ENCODE measurements around the gene PLCD3. TPM values are rescaled to one million over a fixed set of nuclear protein-coding genes. Genes with fewer than 3 reads are reported as not detected.

The PLCD3 gene
- total RNA-seq, 1 donor from 2014 or later: 6.2 TPM

DNA sequence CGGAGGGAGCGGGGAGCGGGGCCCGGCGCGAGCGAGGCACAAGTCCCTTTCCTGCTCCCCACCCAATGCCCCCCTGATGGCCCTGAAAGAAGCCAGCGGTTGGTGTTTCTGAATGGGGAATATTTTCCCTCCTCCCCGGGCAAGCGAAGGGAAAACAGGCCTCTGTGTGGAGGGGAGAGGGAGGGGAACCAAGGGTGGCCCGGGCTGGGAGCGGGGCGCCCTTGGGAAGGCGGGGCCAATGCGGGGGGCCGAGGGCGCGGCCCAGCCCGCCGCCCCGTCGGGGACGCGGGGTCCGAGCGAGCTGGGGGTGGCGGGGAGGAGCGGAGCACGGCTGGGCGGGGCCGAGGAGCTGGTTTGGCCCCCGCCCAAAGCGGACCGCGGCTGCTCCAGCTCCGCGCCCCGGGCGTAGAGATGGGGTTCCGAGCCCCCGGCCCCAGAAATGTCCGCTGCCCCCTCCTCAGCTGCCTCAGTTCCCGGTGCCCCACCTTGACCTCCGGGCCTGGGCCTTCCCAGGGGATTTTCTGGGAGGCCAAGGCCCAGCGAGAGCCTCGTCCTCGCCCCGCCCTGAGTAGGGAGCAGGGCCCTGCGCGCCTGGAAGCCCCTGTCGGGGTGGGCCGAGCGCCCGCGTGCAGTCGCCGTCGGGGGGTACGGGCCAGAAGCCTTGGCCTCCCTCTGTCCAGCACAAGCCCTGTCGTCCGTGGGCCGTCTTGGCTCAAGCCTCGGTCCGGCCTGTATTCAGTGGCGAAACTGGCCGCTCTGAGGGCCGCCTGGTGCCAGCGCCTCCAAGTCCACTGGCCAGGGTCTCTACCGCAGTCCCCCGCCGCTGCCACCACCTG, 12.1 kb upstream of the PLCD3 start:
- peaks cover 6% of the 10 kb centered on the region for H3K27me3 Mint-ChIP-seq (ENCODE audit: unreplicated experiment)
- H3K4me3 Mint-ChIP-seq (ENCODE audit: unreplicated experiment): no peak overlapping the region
- TF ChIP-seq, protein P1, sequence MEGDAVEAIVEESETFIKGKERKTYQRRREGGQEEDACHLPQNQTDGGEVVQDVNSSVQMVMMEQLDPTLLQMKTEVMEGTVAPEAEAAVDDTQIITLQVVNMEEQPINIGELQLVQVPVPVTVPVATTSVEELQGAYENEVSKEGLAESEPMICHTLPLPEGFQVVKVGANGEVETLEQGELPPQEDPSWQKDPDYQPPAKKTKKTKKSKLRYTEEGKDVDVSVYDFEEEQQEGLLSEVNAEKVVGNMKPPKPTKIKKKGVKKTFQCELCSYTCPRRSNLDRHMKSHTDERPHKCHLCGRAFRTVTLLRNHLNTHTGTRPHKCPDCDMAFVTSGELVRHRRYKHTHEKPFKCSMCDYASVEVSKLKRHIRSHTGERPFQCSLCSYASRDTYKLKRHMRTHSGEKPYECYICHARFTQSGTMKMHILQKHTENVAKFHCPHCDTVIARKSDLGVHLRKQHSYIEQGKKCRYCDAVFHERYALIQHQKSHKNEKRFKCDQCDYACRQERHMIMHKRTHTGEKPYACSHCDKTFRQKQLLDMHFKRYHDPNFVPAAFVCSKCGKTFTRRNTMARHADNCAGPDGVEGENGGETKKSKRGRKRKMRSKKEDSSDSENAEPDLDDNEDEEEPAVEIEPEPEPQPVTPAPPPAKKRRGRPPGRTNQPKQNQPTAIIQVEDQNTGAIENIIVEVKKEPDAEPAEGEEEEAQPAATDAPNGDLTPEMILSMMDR (IDR thresholded peaks at IDR 0.05; ENCODE audit: partially characterized antibody, unreplicated experiment): no peak
- no peaks in the 10 kb centered on the region for H3K36me3 Mint-ChIP-seq (ENCODE audit: unreplicated experiment)
- H3K9me3 Mint-ChIP-seq (ENCODE audit: unreplicated experiment): peaks cover 15% of the 10 kb centered on the region
- H3K4me1 Mint-ChIP-seq (ENCODE audit: low read depth, unreplicated experiment): peaks cover 7% of the 10 kb centered on the region
- peak; percentile 31 for DNase-seq
- H3K27ac Mint-ChIP-seq (ENCODE audit: unreplicated experiment): no peak overlapping the region

DNA sequence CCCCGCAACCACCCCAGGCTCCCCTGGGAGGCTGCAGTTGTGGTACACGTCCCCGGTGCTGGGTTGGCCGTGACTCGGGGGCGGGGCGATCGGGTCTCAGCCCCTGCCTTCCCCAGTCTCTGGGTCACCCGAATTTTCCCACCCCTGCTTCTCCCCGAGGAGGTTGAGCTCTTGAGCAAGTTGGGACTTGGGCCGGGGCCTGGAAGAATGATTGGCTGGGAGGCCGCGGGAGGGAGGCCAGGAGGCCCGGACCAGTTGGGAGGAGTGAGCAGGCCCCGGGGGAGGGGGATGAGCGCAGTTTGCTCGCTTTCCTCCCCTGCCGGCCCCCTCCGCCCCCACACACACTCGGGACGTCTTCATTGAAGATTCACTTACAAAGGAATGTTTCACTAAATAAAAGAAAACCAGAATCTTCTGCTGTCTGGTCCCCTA, 11.5 kb upstream of the PLCD3 start:
- no peak overlapping the region for H3K4me3 Mint-ChIP-seq (ENCODE audit: unreplicated experiment)
- no peak overlapping the region for H3K27ac Mint-ChIP-seq (ENCODE audit: unreplicated experiment)
- H3K27me3 Mint-ChIP-seq (ENCODE audit: unreplicated experiment): peaks cover 6% of the 10 kb centered on the region
- peaks cover 10% of the 10 kb centered on the region for H3K4me1 Mint-ChIP-seq (ENCODE audit: low read depth, unreplicated experiment)
- TF ChIP-seq, protein P1 (IDR thresholded peaks at IDR 0.05; ENCODE audit: partially characterized antibody, unreplicated experiment): no peak
- peak; percentile 56 for DNase-seq
- no peaks in the 10 kb centered on the region for H3K36me3 Mint-ChIP-seq (ENCODE audit: unreplicated experiment)
- H3K9me3 Mint-ChIP-seq (ENCODE audit: unreplicated experiment): peaks cover 14% of the 10 kb centered on the region

DNA sequence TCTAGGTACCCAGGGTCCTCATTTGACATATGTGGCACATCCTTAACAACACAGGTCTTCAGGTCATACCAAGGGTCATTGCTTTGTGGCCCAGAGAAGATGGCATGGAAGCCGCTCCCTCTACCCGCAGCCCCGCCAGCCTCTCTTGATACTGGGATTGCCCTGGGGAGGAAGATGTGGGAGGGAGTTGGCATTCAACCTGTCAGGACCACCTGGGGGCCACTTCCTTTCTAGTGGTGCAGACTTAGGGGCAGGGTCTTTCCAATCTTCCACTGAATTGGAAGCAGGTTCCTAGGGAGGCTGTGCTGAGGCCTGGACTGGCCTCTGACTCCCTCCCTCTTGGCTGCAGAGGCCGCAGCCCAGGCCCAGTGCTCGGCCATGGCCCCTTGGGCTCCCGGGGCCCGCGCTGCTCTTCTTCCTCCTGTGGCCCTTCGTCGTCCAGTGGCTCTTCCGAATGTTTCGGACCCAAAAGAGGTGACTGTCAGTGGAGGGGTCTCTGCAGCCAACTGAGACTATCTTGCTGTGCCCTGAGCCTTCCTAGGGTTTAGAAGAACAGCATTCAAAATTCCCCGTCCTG, 10.9 kb upstream of the PLCD3 start:
- Mint-ChIP-seq H3K4me3 (ENCODE audit: unreplicated experiment) (no peak overlapping the region), H3K4me1 (ENCODE audit: low read depth, unreplicated experiment) (peaks cover 10% of the 10 kb centered on the region), H3K9me3 (ENCODE audit: unreplicated experiment) (peaks cover 10% of the 10 kb centered on the region), H3K36me3 (ENCODE audit: unreplicated experiment) (no peaks in the 10 kb centered on the region), H3K27ac (ENCODE audit: unreplicated experiment) (no peak overlapping the region), H3K27me3 (ENCODE audit: unreplicated experiment) (peaks cover 3% of the 10 kb centered on the region)
- TF ChIP-seq, protein P1 (IDR thresholded peaks at IDR 0.05; ENCODE audit: partially characterized antibody, unreplicated experiment): no peak
- no peak for DNase-seq

DNA sequence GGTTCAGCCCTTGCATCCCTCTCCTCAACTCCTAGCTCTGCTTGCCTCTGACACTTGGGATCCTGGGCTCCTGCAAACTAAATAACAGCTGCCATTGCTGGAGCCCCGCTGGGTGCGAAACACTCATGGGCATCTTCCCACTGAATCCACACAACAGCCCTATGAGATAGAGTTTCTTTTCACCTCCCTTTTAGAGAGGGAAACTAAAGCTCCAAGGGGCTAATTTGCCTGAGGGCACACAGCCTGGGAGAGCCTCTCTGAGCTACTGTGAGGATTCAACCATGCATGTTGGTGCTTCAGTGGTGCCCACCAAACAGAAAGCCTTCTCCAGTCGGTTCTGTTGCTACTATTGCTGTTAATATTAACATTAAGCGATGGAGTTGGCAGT, 7.2 kb upstream of the PLCD3 start:
- Mint-ChIP-seq H3K27ac (ENCODE audit: unreplicated experiment) (no peak overlapping the region), H3K27me3 (ENCODE audit: unreplicated experiment) (peaks cover 2% of the 10 kb centered on the region), H3K4me3 (ENCODE audit: unreplicated experiment) (no peak overlapping the region), H3K9me3 (ENCODE audit: unreplicated experiment) (peaks cover 2% of the 10 kb centered on the region), H3K36me3 (ENCODE audit: unreplicated experiment) (no peaks in the 10 kb centered on the region), H3K4me1 (ENCODE audit: low read depth, unreplicated experiment) (peaks cover 6% of the 10 kb centered on the region)
- TF ChIP-seq, protein P1 (IDR thresholded peaks at IDR 0.05; ENCODE audit: partially characterized antibody, unreplicated experiment): no peak
- no peak for DNase-seq

Measured in glutamatergic neuron (in vitro differentiated cells).